Measurements from ENCODE around the gene NCK2. TPM values are rescaled to one million over a fixed set of nuclear protein-coding genes. Genes with fewer than 3 reads are reported as not detected.

NCK2 gene
- total RNA-seq, 4 donors from 2014 or later, result 56.1 to 69.6 (median 58.7) TPM

- WGBS, 2 donors, result 75 to 85% methylated on average over 8 of the region's 8 CpGs
- DNase-seq (ENCODE audit: low spot score in 2 of 2), result no peak
- no peak overlapping the region for H3K4me3 ChIP-seq (ENCODE audit: low read depth, poor library complexity, severe bottlenecking)
- intact Hi-C loops (cut with DNase I; ENCODE audit: low total_unique reads), result no loop called here
- TF ChIP-seq CTCF (IDR thresholded peaks at IDR 0.05) (no peak), POLR2A (IDR thresholded peaks at IDR 0.05) (no peak)
Observed at GRCh38 chr2:105721991-105722511, 22.7 kb upstream of the NCK2 start.

- 85 to 97% methylated on average over 11 of the region's 11 CpGs for WGBS, 2 donors
Observed at GRCh38 chr2:105722726-105723297, 21.9 kb upstream of the NCK2 start.

GRCh38 chr2:105723431-105723830 lies 21.3 kb upstream of the NCK2 start:
- intact Hi-C loops (cut with DNase I; ENCODE audit: low total_unique reads), result no loop called here
- no peak overlapping the region for H3K4me3 ChIP-seq (ENCODE audit: low read depth, poor library complexity, severe bottlenecking)
- TF ChIP-seq CTCF (IDR thresholded peaks at IDR 0.05), result no peak
- no peak for TF ChIP-seq POLR2A (IDR thresholded peaks at IDR 0.05)
- DNase-seq (ENCODE audit: low spot score in 2 of 2), result no peak
- WGBS, 2 donors, result 75 to 85% methylated on average over 3 of the region's 3 CpGs

More at GRCh38 chr2:105722726-105723297, 21.9 kb upstream of the NCK2 start:
- H3K4me3 ChIP-seq (ENCODE audit: low read depth, poor library complexity, severe bottlenecking), result no peak overlapping the region
- intact Hi-C loops (cut with DNase I; ENCODE audit: low total_unique reads), result no loop called here
- TF ChIP-seq CTCF (IDR thresholded peaks at IDR 0.05) (no peak), POLR2A (IDR thresholded peaks at IDR 0.05) (no peak)
- DNase-seq (ENCODE audit: low spot score in 2 of 2), result no peak

GRCh38 chr2:105725388-105725787 lies 19.3 kb upstream of the NCK2 start:
- no peak for DNase-seq (ENCODE audit: low spot score in 2 of 2)
- 55 to 66% methylated on average over 5 of the region's 5 CpGs for WGBS, 2 donors
- intact Hi-C loops (cut with DNase I; ENCODE audit: low total_unique reads), result no loop called here
- no peak overlapping the region for H3K4me3 ChIP-seq (ENCODE audit: low read depth, poor library complexity, severe bottlenecking)
- TF ChIP-seq POLR2A (IDR thresholded peaks at IDR 0.05) (no peak), CTCF (IDR thresholded peaks at IDR 0.05) (no peak)

- intact Hi-C loops (cut with DNase I; ENCODE audit: low total_unique reads), result no loop called here
- no peak overlapping the region for H3K4me3 ChIP-seq (ENCODE audit: low read depth, poor library complexity, severe bottlenecking)
- TF ChIP-seq CTCF (IDR thresholded peaks at IDR 0.05), result no peak
- 91 to 92% methylated on average over 1 of the region's 1 CpG for WGBS, 2 donors
- DNase-seq (ENCODE audit: low spot score in 2 of 2), result no peak
Observed at GRCh38 chr2:105730170-105730569, 14.5 kb upstream of the NCK2 start.

- intact Hi-C loops (cut with DNase I; ENCODE audit: low total_unique reads), result no loop called here
- no peak overlapping the region for H3K4me3 ChIP-seq (ENCODE audit: low read depth, poor library complexity, severe bottlenecking)
- TF ChIP-seq POLR2A (IDR thresholded peaks at IDR 0.05) (no peak), CTCF (IDR thresholded peaks at IDR 0.05) (no peak)
- WGBS, 2 donors, result 56 to 62% methylated on average over 4 of the region's 4 CpGs
- no peak for DNase-seq (ENCODE audit: low spot score in 2 of 2)
Observed at GRCh38 chr2:105731511-105731910, 13.2 kb upstream of the NCK2 start.
